ENCODE results near the gene TSN. TPM values are rescaled to one million over a fixed set of nuclear protein-coding genes. Genes with fewer than 3 reads are reported as not detected.
A peak's percentile ranks its signal among the peaks of the same experiment; 100 is the strongest.

The TSN gene
- 10 to 100 TPM; 35.3 to 58.7 TPM for total RNA-seq

DNA sequence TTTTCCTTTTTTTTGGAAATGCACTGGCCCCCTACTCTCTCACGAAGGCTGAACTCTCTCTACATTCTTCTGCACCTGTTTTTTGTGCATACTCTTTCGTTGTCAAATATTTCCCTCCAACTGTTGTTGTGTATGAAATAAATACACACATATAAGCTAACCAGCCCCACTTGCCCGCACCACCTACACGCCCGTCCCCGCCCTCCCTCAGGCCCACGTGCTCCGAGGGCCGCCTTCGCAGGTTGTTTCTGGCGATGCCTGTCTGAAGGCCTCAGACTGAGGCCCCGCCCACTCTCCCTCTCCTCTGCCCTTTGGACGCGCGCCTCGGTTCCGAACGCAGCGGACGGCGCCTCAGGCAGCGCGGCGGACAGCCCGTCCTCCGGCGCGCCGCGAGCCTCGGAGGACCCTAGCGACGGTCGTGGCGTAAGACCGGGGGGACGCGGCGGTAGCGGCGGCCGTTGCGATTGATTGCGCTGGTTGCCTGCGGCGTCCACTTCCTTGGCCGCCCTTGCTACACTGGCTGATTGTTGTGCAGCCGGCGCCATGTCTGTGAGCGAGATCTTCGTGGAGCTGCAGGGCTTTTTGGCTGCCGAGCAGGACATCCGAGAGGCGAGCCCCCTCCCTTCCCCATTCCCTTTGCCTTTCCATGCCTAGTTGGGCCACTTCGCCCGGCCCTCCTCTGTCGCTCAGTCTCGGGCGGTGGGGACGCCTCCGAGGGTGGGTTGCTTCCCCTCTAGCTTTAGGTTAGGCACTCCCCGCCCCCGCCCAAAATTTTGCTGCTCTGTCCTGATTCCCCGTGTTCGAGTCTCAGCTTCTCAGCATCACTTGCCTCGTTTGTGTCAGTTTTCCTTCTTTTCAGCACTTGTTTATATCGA, at the start of gene TSN:
TSN (plus strand) TSS at position 415 of the 875 bp plus-strand sequence; CDS start at position 544, 129 bp downstream.
- TF ChIP-seq, protein P1, sequence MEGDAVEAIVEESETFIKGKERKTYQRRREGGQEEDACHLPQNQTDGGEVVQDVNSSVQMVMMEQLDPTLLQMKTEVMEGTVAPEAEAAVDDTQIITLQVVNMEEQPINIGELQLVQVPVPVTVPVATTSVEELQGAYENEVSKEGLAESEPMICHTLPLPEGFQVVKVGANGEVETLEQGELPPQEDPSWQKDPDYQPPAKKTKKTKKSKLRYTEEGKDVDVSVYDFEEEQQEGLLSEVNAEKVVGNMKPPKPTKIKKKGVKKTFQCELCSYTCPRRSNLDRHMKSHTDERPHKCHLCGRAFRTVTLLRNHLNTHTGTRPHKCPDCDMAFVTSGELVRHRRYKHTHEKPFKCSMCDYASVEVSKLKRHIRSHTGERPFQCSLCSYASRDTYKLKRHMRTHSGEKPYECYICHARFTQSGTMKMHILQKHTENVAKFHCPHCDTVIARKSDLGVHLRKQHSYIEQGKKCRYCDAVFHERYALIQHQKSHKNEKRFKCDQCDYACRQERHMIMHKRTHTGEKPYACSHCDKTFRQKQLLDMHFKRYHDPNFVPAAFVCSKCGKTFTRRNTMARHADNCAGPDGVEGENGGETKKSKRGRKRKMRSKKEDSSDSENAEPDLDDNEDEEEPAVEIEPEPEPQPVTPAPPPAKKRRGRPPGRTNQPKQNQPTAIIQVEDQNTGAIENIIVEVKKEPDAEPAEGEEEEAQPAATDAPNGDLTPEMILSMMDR (IDR thresholded peaks at IDR 0.05), result peak in 2 of 4 experiments; percentile 20 to 22
- peak; percentile 38 for TF ChIP-seq POLR2A (IDR thresholded peaks at IDR 0.05)
- TF ChIP-seq POLR2AphosphoS5 (IDR thresholded peaks at IDR 0.05), result peak; percentile 98
- no peaks in the 10 kb centered on the region for H3K27me3 ChIP-seq (replicated peaks; ENCODE audit: insufficient read depth)
- WGBS, result under 1% methylated on average over 67 of the region's 67 CpGs
- peaks cover 0 to 3% of the 10 kb centered on the region in 2 donors for H3K36me3 ChIP-seq
- H3K27ac ChIP-seq, result peak within 1 kb of the TSS; percentile 55 to 59
- intact Hi-C loops (cut with DNase I), result no loop called here
- H3K4me3 ChIP-seq, result peak within 1 kb of the TSS; percentile 62 to 75
- no peaks in the 10 kb centered on the region for H3K9me3 ChIP-seq
- DNase-seq (ENCODE audit: low spot score), result peak; percentile 96
- H3K4me1 ChIP-seq (replicated peaks), result peaks cover 5% of the 10 kb centered on the region

DNA sequence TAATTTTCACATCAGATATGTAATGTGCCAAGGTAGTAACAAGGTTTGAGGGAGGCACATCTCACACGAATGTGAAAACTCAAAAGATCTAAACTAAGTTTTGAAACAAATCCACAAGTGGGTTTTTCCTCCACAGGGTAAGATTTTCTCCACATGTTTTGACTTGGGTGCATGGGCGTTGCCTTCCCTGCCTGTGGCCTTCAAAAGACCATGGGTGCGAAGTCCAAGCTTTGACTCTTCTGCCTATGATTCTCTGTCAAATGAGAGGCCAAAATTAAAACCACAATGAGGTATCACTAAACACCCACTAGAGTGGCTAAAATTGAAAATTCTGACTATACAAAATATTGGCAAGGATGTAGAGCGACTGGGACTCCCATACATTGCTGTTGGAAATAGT, 49.5 kb upstream of the TSN start:
- H3K27ac ChIP-seq, result no peak overlapping the region
- H3K36me3 ChIP-seq, result no peaks in the 10 kb centered on the region
- no peaks in the 10 kb centered on the region for H3K4me1 ChIP-seq (replicated peaks)
- no peak overlapping the region for H3K4me3 ChIP-seq
- WGBS, result 89% methylated on average over 4 of the region's 4 CpGs
- intact Hi-C loops (cut with DNase I), result no loop called here
- H3K27me3 ChIP-seq (replicated peaks; ENCODE audit: insufficient read depth), result no peaks in the 10 kb centered on the region
- no peak for DNase-seq (ENCODE audit: low spot score)
- TF ChIP-seq POLR2AphosphoS5 (IDR thresholded peaks at IDR 0.05), result no peak
- TF ChIP-seq, protein P1 (IDR thresholded peaks at IDR 0.05), result no peak
- TF ChIP-seq POLR2A (IDR thresholded peaks at IDR 0.05), result no peak
- no peaks in the 10 kb centered on the region for H3K9me3 ChIP-seq

DNA sequence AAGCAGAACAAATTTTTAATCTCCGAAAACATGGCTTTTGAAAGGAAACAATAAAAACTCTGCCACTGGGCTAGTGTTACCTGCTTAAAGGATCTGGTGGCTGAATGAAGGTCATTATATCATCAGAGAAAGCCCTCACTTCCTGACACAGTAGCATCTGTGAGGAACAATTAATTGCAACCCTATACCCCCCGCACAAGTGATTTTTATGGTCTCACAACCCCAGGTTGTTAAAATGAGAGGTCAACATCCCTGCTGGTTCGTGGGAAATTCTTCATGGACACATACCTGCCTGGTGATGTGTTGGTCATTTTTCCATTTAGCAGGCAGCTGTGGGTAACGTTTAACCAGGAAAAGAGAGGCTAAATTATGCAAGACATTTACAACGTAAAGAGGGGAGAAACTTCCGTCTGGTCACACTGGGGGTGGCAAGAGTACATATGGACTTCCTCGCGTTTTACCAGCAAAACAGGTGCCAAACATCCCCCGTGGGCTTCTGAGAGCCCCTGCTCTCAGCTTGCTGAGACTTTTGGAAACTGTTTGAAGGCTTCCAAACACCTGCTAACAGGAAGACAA, 48.0 kb upstream of the TSN start:
- H3K27ac ChIP-seq, result no peak overlapping the region
- intact Hi-C loops (cut with DNase I), result no loop called here
- no peak for DNase-seq (ENCODE audit: low spot score)

DNA sequence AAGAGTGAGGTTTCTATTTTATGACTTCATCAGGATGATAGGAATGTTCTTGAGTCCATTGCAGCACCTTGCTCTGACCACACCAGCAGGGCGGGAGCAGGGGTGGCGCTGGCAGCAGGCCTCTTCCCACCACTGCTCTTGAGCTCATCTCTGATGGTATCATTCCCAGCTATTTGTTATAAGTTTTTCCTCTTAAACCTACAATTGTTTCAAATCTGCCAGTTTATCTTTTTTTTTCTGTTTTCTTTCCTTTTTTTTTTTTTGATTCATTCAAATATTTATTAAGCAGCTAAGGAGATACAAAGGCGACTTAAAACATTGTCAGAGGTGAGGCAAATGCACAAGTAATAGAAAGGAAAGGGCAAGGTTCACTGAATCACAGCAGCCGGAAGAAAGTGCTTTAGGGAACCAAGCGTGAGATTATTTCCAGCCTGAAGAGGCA, 47.5 kb upstream of the TSN start:
- H3K27me3 ChIP-seq (replicated peaks; ENCODE audit: insufficient read depth), result no peaks in the 10 kb centered on the region
- intact Hi-C loops (cut with DNase I), result no loop called here
- TF ChIP-seq POLR2A (IDR thresholded peaks at IDR 0.05) (no peak), POLR2AphosphoS5 (IDR thresholded peaks at IDR 0.05) (no peak)
- TF ChIP-seq, protein P1 (IDR thresholded peaks at IDR 0.05), result no peak

More for the DNA sequence above, 48.0 kb upstream of the TSN start:
- H3K9me3 ChIP-seq, result no peaks in the 10 kb centered on the region
- no peaks in the 10 kb centered on the region for H3K4me1 ChIP-seq (replicated peaks)
- H3K4me3 ChIP-seq, result no peak overlapping the region
- no peaks in the 10 kb centered on the region for H3K27me3 ChIP-seq (replicated peaks; ENCODE audit: insufficient read depth)
- WGBS, result 41% methylated on average over 9 of the region's 9 CpGs
- TF ChIP-seq POLR2A (IDR thresholded peaks at IDR 0.05), result no peak
- no peak for TF ChIP-seq POLR2AphosphoS5 (IDR thresholded peaks at IDR 0.05)
- TF ChIP-seq, protein P1 (IDR thresholded peaks at IDR 0.05), result no peak
- H3K36me3 ChIP-seq, result no peaks in the 10 kb centered on the region

More for the DNA sequence above, 47.5 kb upstream of the TSN start:
- Histone ChIP-seq H3K4me1 (replicated peaks) (no peaks in the 10 kb centered on the region), H3K36me3 (no peaks in the 10 kb centered on the region), H3K27ac (no peak overlapping the region), H3K9me3 (no peaks in the 10 kb centered on the region), H3K4me3 (no peak overlapping the region)
- no peak for DNase-seq (ENCODE audit: low spot score)
- WGBS, result 66% methylated on average over 5 of the region's 5 CpGs

All from prostate gland (tissue), 2 donors.